ENCODE results near the gene PLAC9.

GRCh38 chr10:80155696-80156215, 23.2 kb downstream of the PLAC9 start:
- no peak for TF ChIP-seq TAF1 (IDR thresholded peaks at IDR 0.05; ENCODE audit: borderline replicate concordance, low read depth, low read length)
- TF ChIP-seq POLR2AphosphoS5 (IDR thresholded peaks at IDR 0.05; ENCODE audit: low read depth, low read length), result no peak
- TF ChIP-seq POLR2A (IDR thresholded peaks at IDR 0.05; ENCODE audit: low read depth, low read length), result no peak
